Measurements from ENCODE around the gene STARD9.

The STARD9 gene

GRCh38 chr15:42707068-42707467, 131.7 kb downstream of the STARD9 start:
- Mint-ChIP-seq H3K27me3 (ENCODE audit: low read depth) (no peaks in the 10 kb centered on the region), H3K4me1 (no peaks in the 10 kb centered on the region), H3K36me3 (ENCODE audit: low read depth) (peaks cover 19% of the 10 kb centered on the region), H3K4me3 (no peak overlapping the region), H3K27ac (no peak overlapping the region), H3K9me3 (no peaks in the 10 kb centered on the region)
- no peak for TF ChIP-seq CTCF (IDR thresholded peaks at IDR 0.05; ENCODE audit: unreplicated experiment in 3 of 3)

GRCh38 chr15:42707873-42708544, 132.6 kb downstream of the STARD9 start:
- Mint-ChIP-seq H3K27ac (no peak overlapping the region), H3K36me3 (ENCODE audit: low read depth) (peaks cover 10% of the 10 kb centered on the region), H3K4me3 (no peak overlapping the region), H3K27me3 (ENCODE audit: low read depth) (no peaks in the 10 kb centered on the region), H3K9me3 (no peaks in the 10 kb centered on the region), H3K4me1 (no peaks in the 10 kb centered on the region)
- no peak for TF ChIP-seq CTCF (IDR thresholded peaks at IDR 0.05; ENCODE audit: unreplicated experiment in 3 of 3)

DNA sequence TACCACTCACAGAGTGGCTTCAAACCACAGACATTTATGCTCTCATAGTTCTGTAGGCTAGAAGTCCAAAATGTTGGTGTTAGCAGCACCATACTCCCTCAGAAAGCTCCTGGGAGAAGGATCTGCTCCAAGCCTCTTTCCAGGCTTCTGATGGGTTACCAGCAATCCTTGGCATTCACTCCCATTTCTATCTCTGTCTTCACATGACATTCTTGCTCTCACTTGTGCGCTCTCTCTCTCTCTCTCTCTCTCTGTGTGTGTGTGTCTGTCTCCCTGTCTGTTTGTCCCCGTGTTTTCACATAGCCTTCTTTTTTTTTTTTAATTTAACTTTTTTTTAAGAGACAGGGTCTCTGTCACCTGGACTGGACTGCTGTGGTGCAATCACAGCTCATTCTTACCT, 135.3 kb downstream of the STARD9 start:
- no peak overlapping the region for H3K4me3 Mint-ChIP-seq
- H3K9me3 Mint-ChIP-seq, result no peaks in the 10 kb centered on the region
- H3K4me1 Mint-ChIP-seq, result no peaks in the 10 kb centered on the region
- no peak for TF ChIP-seq CTCF (IDR thresholded peaks at IDR 0.05; ENCODE audit: unreplicated experiment in 3 of 3)
- H3K27ac Mint-ChIP-seq, result no peak overlapping the region
- H3K36me3 Mint-ChIP-seq (ENCODE audit: low read depth), result peaks cover 7% of the 10 kb centered on the region
- no peaks in the 10 kb centered on the region for H3K27me3 Mint-ChIP-seq (ENCODE audit: low read depth)

DNA sequence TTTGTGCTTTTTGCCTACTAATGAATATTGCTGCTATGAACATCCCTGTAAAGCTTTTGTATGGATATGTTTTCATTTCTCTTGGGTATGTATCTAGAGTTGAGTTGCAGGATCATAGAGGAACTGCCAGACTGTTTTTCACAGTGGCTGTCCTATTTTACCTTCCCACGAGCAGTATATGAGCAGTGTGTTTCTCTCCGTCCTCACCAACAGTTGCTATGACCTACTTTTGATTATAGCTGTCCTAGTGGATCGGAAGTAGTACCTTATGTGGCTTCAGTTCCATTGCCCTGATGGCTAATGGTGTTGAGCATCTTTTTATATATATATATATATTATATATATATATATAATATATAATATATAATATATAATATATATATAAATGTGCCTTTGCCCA, 136.3 kb downstream of the STARD9 start:
- Mint-ChIP-seq H3K9me3 (no peaks in the 10 kb centered on the region), H3K4me3 (no peak overlapping the region), H3K36me3 (ENCODE audit: low read depth) (peaks cover 7% of the 10 kb centered on the region), H3K4me1 (no peaks in the 10 kb centered on the region), H3K27ac (no peak overlapping the region), H3K27me3 (ENCODE audit: low read depth) (no peaks in the 10 kb centered on the region)
- no peak for TF ChIP-seq CTCF (IDR thresholded peaks at IDR 0.05; ENCODE audit: unreplicated experiment in 3 of 3)

DNA sequence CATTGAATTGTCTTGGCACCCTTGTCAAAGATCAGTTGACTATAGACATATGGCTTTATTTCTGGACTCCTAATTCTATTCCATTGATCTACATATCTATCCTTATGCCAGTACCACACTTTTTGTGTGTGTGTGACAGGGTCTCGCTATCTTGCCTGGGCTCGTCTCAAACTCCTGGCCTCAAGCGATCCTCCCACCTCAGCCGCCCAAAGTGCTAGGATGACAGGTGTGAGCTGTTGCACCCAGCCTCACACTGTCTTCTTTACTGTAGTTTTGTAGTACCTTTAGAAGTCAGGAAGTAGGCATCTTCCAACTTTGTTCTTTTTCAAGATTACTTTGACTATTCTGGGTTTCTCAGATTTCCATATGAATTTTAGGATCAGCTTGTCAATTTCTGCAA, 137.2 kb downstream of the STARD9 start:
- no peak for TF ChIP-seq CTCF (IDR thresholded peaks at IDR 0.05; ENCODE audit: unreplicated experiment in 3 of 3)
- no peaks in the 10 kb centered on the region for H3K4me1 Mint-ChIP-seq
- H3K9me3 Mint-ChIP-seq, result no peaks in the 10 kb centered on the region
- H3K36me3 Mint-ChIP-seq (ENCODE audit: low read depth), result peaks cover 7% of the 10 kb centered on the region
- no peak overlapping the region for H3K4me3 Mint-ChIP-seq
- H3K27ac Mint-ChIP-seq, result no peak overlapping the region
- no peaks in the 10 kb centered on the region for H3K27me3 Mint-ChIP-seq (ENCODE audit: low read depth)

DNA sequence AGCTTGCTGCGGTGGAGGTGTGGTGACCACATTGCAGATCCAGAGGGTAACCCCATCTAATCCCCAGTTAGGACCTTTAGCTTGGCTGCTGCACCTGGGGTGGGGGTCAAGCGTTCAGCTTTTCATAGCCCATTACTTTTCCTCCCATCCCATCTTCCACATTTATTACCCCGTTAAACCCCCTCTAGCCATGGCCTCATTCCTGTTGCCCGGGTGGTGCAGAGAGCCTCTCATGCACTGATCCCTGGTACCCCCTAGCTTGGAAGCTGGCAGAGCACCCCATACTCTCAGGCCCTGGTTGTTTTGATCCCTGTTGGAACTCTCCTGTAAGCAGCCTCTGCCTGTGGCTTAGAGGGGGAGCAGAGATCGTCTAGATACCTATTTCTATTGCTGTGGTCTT, 140.7 kb downstream of the STARD9 start:
- H3K27ac Mint-ChIP-seq, result no peak overlapping the region
- H3K36me3 Mint-ChIP-seq (ENCODE audit: low read depth), result peaks cover 11% of the 10 kb centered on the region
- no peak overlapping the region for H3K4me3 Mint-ChIP-seq
- H3K27me3 Mint-ChIP-seq (ENCODE audit: low read depth), result no peaks in the 10 kb centered on the region
- TF ChIP-seq CTCF (IDR thresholded peaks at IDR 0.05; ENCODE audit: unreplicated experiment in 3 of 3), result no peak
- no peaks in the 10 kb centered on the region for H3K9me3 Mint-ChIP-seq
- H3K4me1 Mint-ChIP-seq, result no peaks in the 10 kb centered on the region
